HG03103 (cell line): ENCODE results near the gene FAM193B.
"Not testable (repeated sequence)": the region's sequence is repeated elsewhere in the genome, so short reads cannot be mapped to it uniquely, and the experiment has no call there.

Experiments
- ATAC-seq: cut with Tn5 transposase; IDR thresholded peaks from one replicate; pipeline ENCODE4 v1.9.1; 2021; ENCODE audit warnings: low read depth; ENCODE audit not compliant: unreplicated experiment

The FAM193B gene

GRCh38 chr5:177578316-177578715 lies 24.0 kb upstream of the FAM193B start:
- ATAC-seq: no peak

DNA sequence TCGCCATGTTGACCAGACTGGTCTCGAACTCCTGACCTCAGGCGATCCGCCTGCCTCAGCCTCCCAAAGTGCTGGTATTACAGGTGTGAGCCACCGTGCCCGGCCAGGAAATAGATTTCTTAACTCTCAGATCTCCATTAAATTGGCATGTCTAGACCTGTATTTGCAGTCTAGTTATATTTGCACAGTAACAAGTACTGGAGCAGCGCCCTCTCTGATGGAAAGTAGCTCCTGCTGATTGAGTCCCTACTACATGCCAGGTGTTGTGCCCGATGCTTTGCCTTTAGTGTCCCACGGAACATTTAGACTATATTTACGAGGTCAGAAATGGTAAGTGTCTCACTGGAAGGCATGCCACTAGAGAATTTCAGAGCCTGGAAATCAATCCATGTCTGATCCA lies 21.8 kb upstream of the FAM193B start:
- no peak for ATAC-seq

- no peak for ATAC-seq
Observed at GRCh38 chr5:177575488-177575887, 21.1 kb upstream of the FAM193B start.

DNA sequence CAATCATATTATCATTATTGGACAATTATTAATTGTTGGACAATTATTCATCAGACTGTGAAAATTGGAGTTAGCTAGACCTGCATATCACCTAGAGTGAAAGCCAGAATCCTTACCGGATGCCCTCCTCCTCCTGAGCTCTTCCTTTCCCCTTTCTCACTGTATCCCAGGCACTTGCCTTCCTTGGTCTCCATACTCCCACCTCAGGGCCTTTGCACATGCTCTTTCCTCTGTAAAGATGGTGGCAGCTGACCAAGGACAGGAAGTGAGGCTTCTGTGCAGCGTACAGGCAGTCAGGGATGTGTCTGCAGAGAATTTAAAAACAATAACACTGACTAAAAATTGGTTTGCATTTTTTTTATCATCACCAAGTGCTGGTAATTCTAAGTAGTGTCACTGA lies 15.5 kb upstream of the FAM193B start:
- no peak for ATAC-seq

- ATAC-seq: no peak
Observed at GRCh38 chr5:177568326-177568725, 14.0 kb upstream of the FAM193B start.

DNA sequence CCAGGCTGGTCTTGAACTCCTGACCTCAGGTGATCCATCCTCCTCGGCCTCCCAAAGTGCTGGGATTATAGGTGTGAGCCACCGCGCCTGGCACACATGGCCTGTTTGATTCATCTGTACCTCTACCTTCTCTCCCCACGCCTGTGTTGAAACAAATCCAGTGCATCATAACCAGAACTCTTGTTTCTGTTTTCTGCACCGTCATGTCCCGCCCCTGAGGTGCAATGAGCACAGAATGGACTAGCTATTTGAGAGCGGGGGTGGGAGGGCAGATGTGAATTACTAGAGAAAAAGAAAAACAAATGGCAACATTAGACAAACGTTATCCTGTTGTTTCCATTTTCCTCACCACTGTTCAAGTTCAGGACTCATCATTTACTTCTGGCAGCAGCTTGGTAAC lies 10.7 kb upstream of the FAM193B start:
- ATAC-seq: no peak

DNA sequence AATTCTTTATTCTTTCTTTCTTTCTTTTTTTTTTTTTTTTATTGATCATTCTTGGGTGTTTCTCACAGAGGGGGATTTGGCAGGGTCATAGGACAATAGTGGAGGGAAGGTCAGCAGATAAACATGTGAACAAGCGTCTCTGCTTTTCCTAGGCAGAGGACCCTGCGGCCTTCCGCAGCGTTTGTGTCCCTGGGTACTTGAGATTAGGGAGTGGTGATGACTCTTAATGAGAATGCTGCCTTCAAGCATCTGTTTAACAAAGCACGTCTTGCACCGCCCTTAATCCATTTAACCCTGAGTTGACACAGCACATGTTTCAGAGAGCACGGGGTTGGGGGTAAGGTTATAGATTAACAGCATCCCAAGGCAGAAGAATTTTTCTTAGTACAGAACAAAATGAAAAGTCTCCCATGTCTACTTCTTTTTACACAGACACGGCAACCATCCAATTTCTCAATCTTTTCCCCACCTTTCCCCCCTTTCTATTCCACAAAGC lies 5.1 kb upstream of the FAM193B start:
- ATAC-seq: not testable (repeated sequence)

- no peak for ATAC-seq
Observed at GRCh38 chr5:177557796-177558195, 3.4 kb upstream of the FAM193B start.

- ATAC-seq: no peak
Observed at GRCh38 chr5:177557041-177557647, 2.8 kb upstream of the FAM193B start.

- ATAC-seq: no peak
Observed at GRCh38 chr5:177555665-177556064, 1.3 kb upstream of the FAM193B start.

- ATAC-seq: no peak
Observed at GRCh38 chr5:177555228-177555627, 865 bp upstream of the FAM193B start.

DNA sequence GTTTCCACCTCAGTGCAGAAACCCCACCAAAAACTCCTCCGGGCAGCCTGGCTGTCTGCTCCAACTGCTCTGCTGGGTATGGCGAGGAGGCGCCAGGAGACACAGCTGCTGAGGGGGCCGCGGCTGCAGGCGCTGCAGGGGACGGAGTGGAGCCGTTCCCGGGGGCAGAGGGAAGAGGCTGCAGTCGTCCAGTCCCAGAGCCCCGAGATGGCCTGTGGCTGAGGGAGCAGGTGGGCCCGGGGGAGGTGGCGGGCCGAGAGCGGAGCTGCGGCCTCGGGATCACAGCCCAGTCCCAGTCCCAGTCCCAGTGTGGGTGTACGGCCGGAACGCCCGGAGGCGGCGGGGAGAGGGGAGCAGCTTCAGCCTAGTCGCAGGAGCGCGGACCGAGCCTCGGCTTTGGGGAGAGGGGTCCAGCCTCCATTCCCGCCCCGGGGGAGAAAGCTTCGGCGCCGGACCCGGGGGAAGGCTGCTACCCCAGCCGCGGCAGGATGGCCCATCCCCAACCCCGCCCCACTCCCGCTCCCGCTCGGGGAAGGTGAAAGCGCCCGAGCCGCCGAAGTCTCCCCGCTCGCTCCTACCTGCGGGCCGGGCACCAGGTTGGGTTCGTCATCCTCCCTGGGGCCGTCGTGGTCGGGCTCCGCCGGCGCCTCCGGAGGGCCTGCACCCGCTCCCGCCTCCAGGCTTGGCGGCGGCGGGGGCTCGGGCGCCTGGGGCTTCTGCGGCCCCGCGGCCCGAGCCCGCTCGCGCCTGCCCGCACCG lies 513 bp downstream of the FAM193B start:
- ATAC-seq: peak; percentile 38

GRCh38 chr5:177552839-177553455 lies 1.4 kb downstream of the FAM193B start:
- ATAC-seq: no peak

DNA sequence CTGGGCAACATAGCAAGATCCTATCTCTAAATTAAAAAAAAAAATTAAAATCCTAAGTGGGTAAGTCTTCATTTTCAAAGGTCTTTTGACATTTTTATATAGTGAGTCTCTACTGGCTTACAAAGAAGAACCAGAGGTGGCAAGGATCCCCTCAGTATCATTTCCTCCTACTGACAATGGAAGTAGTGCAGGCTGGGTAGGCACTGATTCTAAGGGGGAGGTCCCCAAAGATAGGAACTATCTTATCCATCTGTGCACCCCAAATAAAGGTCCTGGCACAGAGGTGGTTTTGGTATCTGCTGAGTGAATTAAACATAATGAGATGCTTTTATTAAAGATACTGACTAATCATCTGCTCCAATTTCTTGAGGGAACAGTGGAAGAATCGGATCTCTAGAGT lies 4.2 kb downstream of the FAM193B start:
- ATAC-seq: no peak

DNA sequence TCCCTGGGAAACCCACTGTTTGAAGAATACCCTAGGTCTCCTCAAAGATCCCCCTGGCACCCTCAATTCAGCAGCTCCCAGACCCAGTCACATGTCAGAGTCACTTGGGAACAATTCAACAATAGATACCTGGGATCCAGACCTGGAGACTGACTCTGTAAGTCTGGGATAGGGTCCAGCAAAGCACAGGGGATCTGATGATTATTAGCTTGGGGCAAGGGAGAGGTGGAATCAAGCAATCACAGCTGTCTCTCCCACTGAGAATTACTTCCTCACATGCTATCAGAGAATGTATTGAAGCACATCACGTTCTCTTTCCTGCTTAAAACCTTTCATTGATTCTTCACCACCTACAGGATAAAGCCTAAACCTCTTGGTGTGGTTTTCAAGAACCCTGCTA lies 5.9 kb downstream of the FAM193B start:
- no peak for ATAC-seq

DNA sequence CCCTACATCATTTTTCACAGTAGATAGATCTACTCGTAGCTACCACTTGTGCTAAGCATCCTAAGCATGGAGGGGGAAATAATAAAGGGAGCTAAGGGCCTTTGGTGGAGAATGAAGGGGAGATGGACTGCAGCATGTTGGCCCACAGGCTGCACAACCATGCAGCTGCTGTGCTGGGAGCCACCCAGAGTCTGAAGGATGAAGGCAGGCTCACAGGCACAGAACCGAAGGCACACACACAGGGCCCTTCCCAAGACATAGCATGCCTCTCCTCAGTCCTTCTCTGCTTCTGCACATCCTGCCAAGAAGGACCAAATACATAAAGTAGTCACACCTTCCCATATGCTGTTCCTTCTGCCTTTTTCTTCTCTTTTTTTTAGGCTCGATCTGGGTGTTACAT lies 6.6 kb downstream of the FAM193B start:
- ATAC-seq: no peak

GRCh38 chr5:177546258-177546741 lies 8.1 kb downstream of the FAM193B start:
- no peak for ATAC-seq

GRCh38 chr5:177545487-177546257 lies 8.7 kb downstream of the FAM193B start:
- no peak for ATAC-seq

- ATAC-seq: no peak
Observed at GRCh38 chr5:177542816-177543465, 11.4 kb downstream of the FAM193B start.

- no peak for ATAC-seq
Observed at GRCh38 chr5:177540438-177540837, 13.9 kb downstream of the FAM193B start.
